DMS53 treated with DMSO at 0.1 percent for 48 hours (cell line): ENCODE measurements around the gene NEGR1.

Experiments used
- DNase-seq: peaks from one replicate; lab custom pipeline; 2025; ENCODE audit not compliant: unreplicated experiment; lab: John Stamatoyannopoulos, UW

NEGR1 gene

DNA sequence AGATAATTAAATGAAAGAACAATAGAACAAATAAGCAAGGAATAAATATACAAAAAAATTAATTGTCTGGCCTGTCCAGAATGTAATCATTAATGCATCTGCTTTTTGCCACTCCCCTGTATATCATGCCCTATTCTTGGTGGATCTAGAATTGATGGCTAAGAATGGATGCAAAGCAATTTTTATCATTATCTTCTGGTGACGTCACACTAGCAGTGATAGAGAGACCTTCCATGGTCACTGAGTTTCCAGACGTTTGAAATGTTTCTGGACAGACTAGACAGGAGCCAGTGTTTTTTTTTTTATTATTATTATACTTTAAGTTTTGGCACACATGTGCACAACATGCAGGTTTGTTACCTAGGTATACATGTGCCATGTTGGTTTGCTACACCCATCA, 563.0 kb downstream of the NEGR1 start:
- DNase-seq = no peak

DNA sequence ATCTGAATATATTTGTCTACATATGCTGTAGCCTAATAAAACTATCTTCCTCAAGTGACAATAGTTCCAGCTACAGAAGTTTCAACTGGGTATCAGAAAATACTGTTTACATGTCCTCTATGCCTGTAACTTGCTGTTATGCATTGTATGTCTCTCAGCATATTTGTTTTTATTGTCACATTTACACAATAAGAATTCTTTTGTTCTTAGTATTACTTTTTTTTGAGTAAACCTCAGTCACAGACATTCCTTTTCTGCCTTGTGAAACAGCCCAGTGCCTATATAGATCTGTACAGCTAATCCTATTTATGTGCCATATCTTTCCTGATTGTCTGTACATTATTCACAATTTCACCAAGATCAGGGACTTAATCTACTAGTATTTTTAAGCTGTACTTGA, 565.2 kb downstream of the NEGR1 start:
- no peak for DNase-seq

DNA sequence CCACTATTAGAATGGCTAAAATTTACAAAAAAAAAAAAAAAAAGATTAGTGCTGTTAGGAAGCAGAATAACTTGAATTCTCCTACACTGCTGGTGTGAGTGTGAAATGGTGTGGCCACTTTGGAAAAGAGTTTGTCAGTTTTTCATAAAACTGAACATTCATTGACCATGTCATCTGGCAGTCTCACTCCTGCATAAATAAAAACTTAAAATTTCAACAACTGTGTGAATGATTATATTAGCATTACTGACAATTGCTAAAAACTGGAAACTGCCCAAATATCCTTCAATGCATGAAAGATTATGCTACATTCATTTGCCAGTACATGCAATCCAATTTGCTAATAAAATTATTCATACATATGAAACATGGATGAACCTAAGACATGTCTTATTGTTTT, 570.9 kb downstream of the NEGR1 start:
- DNase-seq = no peak

DNA sequence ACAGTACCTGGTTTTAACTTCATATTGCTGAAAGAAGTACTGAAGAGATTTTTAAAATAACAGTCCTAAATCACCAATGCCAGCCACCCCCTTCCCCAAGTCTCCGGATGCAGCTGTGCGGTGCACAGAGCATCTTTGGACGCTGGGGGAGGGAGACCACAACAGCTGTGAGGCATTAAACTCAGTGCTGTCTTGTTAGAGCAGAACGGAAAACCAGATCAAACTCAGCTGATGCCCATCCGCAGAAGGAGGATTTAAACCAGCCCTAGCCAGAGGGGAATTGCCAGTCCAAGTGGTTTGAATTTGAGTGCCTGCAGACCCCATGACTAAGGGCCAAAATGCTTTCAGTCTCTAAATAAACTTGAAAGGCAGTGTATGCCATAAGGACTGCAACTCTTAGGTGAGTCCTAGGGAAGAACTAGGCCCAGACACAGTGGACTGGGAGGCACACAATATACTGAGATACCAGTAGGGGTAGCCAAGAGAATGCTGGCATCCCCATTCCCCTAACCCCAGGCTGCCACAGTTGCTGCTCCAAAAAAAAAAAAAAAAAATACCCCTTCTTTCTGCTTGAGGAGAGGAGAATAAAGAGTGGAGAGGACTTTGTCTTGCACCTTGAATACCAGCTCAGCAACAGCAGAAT, 576.2 kb downstream of the NEGR1 start:
- no peak for DNase-seq

DNA sequence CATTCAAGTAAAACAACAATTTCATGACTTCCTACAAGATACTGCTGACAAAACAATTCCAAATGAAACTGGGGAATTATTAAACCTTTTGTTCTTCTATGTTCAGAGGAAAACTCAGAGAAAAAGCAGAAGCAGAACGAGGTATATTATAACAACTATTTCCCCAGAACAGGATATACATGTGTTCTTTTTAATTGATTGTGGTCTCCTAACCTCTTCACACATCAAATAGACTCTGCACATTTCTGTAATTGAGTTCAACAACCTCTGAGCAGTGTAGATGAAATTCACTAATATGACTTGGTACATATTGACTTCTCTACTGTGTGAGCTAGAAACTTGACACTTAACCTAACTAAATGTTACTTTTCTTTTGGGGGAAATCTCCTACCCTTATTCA, 584.2 kb downstream of the NEGR1 start:
- DNase-seq = no peak

DNA sequence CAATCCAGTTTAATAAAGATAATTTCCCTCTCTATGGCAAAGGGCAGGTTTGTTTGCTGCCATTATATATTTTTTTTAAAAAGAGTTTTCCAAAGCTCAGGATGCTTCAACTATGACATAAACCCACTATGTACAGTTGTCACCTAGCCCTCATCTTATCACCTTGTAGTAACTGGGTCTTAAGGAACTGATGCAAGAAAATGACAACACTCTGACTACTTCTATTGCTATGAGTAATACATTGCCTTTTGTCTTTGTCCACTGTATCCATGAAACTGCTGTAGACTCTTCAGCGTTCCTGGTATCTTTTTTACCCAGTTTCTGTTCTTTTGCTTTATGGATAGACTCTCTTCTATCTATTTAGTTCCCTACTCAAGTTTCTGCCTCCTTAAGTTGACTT, 586.5 kb downstream of the NEGR1 start:
- DNase-seq = no peak

DNA sequence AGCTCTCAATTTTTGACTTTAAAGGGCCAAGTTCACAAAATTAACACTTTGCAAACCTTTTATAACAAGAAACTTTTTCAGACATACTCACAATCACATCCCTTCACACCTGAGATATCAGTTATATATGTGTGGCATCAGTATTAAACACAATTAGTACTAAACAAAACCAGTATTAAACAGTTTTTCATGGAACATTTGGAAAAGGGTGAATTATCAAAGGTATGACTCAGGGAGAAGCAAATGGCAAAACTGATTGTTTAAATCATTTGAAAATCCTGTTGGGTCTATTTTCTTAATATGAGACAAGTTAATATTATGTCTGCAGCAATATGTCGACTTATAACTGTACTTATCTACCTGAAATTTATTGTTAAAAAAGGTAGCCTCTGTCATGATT, 587.3 kb downstream of the NEGR1 start:
- no peak for DNase-seq

DNA sequence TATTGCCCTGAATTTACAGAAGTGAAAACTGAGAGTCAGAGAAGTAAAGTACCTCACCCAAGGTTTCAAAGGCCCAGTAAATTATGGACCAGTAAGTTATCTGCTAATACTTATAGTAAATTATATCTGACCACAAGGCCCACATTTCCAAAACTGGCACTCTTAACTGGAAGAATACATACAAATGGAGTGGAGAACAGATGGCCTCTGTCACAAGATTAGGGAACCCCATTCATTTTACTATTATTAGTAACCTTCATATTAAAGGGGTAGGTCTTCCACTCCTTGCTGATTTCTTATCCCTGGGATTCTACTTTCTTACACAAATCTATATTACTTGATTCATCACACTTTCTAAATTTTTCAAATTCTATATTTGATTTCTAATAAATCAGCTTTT, 588.8 kb downstream of the NEGR1 start:
- no peak for DNase-seq

DNA sequence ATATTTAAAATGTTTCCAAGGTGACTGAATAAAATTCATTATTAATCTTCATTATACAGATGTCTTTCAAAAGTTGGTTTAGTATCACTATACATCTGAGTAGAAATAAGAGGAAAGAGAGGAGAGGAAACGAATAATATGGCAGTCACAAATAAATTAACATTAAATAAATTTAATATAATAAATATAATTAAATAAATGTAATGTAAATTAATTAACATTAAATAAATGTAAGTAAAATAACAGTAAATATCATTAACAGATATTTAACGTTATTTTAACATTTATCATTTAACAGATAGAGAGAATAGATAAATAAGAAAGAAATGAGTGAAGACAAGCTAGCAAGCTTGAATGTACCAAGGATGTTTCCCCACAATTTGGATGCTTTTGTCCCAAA, 592.7 kb downstream of the NEGR1 start:
- no peak for DNase-seq

DNA sequence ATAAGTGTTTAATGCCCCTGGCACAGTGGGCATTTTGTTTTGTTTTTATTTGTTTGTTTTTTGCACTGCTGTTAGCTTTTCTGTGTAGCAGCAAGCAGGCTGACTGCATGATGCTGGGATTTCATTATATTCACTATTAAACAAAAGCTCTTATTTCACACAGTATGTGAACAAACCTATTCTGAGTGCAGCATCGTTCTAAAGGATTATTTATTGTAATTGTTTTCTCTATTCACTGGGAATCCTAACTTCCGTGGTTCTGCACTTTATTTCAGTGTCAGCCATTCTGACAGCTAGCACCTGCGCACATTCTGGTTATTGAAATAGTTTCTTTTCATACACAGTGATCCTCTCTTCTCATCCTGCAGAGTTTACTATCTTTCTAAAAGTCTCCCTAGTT, 595.0 kb downstream of the NEGR1 start:
- no peak for DNase-seq

DNA sequence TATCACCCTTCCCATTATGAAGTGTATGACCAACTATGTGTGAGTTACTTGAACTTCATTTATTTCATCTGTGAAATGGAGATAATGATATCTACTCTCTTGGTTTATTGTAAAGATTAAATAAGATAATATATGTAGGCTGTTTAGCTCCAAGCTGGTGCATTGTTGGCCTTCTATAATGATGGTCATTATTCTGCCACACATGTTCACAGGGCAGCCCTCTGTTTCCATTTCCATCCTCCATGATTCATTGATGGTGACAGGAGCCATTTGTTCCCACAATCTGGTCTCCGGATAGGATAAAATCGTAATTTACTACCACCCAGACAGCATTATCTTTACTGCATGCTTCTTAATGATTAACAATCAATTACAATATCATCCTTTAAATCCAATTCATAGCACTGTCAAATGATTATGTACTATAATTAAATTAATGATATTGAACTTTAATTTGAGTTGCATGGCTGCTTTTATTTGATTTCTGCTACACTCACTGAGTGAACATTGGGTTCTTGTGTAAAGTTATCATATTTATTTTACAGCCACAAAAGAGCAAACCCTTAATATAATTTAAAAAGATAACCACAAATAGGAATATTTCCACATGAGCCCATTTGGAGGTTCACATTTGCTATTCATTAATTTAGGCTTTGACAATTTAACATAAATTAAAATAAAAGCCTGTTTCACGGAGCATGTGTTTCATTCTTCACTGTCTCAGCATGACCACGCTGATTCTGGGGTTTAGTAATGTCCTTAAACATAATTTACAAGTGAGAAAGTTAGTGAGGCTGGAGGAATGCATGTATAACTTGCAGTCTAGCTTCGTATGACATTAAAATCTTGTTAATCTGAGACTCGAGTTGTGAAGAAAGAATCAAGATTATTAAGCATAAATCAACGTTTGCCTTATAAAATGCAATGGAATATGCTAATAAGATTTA, 605.1 kb downstream of the NEGR1 start:
- DNase-seq = no peak

DNA sequence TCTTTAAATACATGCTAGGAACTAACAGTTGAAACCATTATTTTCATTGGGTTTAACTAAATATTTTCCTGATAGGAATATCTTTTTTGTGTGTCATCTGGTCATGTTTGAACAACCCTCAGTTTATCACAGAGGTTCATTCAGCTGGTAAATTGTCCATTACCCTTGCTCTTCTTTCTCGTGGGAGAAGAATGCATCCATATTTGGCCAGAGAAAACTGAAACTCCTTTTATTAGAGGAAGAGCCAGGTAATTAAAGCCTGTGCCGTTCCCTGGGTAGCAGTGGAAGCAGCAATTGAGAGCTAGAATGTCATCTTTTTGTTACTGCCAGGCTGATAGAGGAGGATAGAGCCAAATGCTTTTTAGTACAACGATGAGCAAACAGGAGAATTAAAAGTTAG, 614.3 kb downstream of the NEGR1 start:
- no peak for DNase-seq

DNA sequence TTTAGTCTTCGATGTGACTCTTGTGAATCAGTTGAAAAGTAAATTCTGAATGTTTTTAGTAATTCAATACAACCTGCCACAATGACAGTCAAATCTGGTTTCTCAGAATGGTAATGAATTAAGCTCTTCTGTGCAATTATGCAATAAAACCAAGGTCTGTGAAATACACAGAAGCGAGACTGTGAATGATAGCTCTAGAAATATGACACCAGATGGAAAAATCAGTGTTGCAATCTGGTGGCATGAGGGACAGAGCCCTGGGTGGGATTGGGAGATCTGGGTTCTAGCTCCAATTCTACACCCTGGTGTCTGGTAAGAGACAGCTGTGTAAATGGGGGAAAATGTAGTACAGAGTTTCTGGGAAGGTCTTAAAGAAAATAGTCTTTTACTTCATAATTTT, 615.1 kb downstream of the NEGR1 start:
- DNase-seq = peak; percentile 48

DNA sequence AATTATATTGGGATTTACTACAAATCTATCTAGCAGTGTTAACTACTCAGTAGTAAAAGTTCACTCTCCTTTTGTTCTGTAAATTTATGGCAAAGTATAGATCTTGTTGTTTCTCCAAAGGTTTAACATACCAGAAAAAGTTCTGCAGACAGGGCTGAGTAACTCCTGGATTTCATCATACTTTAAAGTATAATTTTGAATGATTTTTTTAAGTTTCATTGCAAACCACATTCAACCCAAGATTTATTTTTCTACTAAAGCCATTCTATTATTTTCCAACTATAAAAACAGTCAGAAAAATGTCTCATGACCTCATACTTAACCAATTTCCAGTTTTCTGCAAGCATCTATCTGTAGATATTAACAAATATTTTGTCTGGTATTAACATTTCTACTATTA, 615.7 kb downstream of the NEGR1 start:
- DNase-seq = no peak

DNA sequence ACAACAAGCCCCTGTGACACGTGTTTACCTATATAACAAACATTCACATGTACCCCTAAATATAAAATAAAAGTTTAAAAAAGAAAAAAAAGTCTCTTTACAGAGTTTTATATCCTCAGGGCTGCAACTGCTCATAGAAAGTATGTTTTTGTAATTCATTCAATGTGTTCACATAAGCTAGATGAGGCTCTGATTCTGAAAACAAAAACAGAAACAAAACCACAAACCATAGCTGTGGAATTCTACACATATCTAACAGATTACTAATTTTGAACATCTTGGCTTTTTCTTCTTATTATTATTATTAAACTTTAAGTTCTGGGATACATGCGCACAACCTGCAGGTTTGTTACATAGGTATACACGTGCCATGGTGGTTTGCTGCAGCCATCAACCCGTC, 621.9 kb downstream of the NEGR1 start:
- DNase-seq = no peak

DNA sequence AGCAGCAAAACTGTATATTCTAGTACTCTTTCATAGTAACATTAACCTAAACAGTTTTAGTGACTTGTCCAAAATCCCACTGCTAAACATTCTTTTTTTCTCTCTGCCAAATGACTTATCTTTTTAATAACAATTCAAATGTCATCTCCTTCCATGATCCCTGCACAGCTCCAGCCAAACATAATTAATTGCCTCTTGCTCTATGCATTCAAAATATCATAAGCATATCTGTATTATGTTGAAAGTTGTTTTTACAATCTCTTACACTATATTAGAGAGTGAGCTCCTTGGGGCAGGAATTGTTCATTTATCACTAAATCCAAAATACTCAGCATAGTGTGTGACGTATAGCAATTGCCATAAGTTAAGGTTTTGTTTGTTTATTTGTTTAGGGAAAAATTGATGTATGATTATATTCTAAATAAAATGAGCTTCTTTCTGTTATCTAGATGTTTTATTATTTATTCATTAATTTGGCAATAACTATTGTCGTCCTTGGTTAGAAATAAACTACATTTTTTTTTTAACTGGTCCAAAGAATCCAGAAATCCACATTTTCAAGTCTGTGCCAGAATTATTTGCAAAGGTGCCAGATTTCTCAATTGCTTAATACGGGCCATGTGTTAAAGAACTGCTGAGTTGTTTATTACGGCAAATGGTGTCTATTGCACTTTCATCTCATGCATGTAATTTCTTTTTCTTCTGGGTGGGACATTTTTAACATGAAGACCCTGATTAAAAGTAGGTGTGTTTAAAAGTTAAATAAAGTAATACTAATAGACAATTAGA, 624.3 kb downstream of the NEGR1 start:
- no peak for DNase-seq

DNA sequence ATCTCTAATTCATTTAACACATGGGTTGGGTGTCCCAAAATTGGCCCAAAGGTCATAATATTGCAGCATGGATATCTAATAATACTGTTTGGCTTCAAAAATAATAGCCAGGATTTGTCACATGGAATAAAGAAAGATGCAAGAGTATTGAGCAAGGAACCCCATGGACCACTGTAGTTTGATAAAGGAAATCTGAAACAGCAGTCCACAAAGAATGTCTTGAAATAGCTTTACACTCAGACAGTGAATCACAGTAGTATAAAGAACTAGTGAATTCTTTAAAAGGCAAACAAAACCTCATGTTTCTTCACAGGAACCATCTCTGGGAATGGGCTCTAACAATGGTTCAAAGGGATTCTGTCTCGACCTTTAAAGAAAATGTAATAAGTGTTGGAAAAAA, 625.4 kb downstream of the NEGR1 start:
- no peak for DNase-seq

DNA sequence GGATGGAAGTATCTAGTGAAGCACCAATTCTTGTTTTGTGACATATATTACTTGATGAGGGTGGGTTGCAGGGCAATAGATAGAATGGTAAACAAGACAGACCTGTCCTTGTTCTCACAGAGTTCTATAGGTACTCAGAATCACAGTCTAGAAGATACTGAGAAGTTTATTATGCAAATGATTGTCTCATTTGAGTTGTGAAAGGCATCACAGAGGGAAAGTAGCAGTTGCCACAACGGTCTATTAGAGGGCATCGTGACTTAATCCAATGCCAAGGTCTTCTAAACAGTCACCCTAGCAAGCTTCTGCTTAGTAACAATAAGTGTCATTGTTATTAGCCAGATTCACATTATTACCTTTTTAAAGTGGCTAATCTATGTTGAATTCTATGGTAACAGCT, 626.7 kb downstream of the NEGR1 start:
- DNase-seq = no peak

DNA sequence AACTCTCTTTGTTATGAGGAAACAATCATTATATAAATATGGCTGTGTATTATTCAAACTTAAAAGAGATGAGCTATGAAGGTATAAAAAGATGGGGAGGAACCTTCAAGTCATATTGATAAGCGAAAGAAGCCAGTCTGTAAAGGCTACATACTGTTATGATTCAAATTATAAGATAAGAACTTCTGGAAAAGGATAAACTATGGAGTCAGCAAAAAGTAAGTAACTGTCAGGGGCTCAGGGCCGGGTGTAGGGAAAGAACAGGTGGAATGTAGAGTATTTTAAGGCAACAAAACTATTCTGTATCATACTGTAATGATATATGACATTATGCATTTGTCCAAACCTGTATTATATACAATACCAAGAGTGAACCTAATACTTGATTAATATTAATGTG, 628.4 kb downstream of the NEGR1 start:
- no peak for DNase-seq

DNA sequence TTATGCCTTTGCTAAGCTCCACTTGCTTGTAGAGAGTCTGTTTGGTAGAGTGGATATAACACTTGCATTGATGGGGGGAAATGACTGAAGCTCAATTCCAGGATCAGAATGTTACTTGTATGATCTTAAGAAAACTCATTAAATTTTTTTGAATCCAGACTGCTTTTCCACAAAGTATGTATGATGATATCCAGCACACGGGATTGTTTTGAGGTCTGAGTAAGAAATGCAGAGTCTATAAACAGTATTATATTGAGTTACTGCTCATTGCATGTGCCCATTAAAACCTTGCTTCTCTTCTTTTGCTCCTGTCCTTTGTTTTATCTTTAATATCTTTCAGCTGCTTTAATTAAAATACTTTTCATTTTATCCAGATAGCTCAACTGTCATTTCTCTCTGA, 631.1 kb downstream of the NEGR1 start:
- DNase-seq = no peak

DNA sequence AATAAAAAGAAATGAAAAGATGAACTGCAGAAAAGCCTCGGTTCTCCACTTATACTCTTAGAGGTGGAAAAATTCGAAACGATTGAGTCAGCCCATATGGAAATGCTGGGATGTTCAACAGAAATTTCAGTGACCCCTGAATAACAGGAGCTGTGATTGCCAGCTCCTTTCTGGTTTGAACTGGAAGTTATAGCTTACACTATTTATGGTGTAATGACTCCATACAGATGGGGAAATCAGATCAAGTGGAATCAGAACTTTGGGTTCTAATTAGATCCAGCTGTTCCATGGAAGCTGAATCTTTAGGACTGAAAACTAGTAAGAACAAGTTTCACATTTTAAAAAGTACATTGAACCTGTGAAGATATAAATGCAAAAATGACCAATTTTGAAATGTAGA, 632.2 kb downstream of the NEGR1 start:
- DNase-seq = no peak

DNA sequence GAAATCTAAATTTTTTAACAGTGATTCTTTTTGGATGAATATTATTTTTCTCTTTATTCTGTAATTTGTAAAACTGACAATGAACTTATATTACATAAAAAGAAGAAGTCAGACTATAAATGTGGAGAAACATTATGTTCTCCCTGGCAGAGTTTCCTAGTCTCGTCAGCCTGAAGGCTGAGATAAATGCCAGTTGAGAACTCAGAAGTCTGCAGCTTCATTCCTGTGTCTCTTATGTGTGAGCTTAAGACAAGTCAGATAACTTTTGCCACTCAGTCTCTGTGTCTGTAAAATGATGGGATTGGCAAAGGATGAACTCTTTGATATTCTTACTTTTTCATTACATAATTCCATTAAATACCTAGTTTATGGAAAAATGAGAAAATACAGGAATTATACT, 632.7 kb downstream of the NEGR1 start:
- no peak for DNase-seq
